Stimulated activated CD8-positive, alpha-beta memory T cell treated with anti-CD3 and anti-CD28 coated beads, Interleukin-12 subunit alpha, Interleukin-12 subunit beta, amount 100 ng/mL, for 4 hours (primary cell): Measurements from ENCODE around the gene TFF3.
"Not testable (repeated sequence)": the region's sequence is repeated elsewhere in the genome, so short reads cannot be mapped to it uniquely, and the experiment has no call there.

Source experiments
- DNase-seq: peaks from one replicate; pipeline ENCODE4 v3.0.0-alpha.2; 2020; ENCODE audit warnings: low read depth

TFF3 gene

GRCh38 chr21:42304556-42305454 is 10.4 kb downstream of the TFF3 start:
- DNase-seq, result no peak

GRCh38 chr21:42303443-42303842 is 11.8 kb downstream of the TFF3 start:
- DNase-seq, result no peak

DNA sequence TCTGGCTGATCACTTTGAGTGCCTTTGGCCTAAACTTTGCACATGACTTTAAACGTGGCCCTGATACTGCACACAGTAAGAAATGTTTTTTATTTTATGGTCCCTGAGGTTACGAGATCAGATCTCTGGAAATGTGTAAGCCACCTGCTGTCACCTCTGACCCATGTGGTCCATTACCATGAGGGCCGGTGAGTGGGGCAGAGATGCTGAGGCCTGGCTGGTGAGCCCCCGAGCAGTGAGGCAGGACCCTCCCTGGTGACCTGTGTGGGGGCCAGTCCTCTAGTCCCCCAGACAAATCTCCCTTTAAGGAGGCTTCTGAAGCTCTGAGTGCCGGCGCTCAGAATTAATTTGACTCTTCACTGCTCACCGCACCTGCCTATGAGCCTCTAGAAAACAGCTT is 12.4 kb downstream of the TFF3 start:
- DNase-seq, result no peak

DNA sequence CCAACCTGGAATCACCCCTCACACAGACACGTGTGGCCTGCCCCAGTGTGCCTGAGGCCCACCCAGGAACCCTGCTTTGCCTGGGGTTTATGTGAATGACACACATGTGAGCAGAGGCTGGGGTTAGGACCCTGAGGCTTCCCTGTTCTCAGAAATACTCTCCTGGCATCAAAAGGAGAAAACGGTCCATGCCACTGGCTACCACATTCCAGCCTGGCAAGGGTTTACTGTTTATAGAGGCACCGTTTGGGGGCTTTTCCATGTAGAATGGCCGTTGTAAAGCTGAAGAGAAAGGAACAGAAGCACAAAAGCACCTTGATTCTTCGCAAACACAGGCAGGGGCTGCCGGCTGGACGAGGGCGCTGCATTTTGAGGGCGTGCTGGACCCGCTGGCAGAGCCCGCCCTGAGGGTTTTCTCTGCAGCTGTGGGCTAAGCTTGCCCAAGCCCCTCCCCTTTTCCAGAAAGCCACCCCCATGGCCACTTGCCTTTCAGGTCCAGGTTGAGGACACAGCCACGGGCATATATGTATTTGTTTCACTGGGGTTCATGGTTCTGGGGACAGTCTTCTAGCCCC is 13.0 kb downstream of the TFF3 start:
- no peak for DNase-seq

GRCh38 chr21:42301371-42302075 is 13.7 kb downstream of the TFF3 start:
- no peak for DNase-seq

DNA sequence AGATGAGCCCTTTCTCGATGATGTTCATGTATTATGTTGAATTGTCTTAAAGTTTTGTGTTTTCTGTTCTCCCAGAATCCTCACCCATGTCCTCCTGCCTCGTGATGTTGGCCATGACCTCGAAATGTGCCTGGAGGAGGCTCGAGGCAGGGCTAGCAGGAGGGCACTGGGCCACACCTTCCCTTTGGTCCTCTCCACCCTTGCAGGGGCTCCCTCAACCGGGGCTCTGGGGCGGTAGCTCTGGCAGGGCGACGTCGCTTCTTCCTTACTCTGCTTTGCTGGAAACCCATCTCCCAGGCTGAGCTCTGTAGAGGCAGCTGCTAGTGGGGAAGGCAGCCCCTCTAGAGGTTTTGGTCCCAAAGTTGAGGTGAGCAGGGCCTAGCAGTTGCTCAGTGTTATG is 14.3 kb downstream of the TFF3 start:
- no peak for DNase-seq

DNA sequence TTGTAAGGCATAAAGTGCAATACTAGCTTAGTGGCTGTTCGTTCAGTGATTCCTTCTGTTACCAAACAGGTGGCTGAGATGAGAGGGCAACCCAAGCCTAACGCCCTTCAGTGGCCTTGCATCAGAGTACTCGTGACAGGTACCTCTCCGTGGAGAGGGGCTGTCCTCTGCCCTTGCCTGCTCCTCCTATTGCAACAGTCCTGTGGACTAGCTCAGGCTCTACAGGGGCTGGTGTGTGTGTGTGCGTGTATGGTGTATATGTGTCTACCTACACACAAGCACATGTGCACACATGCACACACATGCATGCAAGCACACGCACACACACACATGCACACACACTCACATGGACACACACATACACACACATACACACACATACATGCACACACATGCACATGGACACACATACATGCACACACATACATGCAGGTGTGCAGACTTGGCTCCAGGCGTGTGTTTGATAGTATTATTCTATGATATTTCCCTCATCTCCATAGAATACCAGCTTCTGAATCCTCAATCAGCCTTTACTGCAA is 15.1 kb downstream of the TFF3 start:
- no peak for DNase-seq

DNA sequence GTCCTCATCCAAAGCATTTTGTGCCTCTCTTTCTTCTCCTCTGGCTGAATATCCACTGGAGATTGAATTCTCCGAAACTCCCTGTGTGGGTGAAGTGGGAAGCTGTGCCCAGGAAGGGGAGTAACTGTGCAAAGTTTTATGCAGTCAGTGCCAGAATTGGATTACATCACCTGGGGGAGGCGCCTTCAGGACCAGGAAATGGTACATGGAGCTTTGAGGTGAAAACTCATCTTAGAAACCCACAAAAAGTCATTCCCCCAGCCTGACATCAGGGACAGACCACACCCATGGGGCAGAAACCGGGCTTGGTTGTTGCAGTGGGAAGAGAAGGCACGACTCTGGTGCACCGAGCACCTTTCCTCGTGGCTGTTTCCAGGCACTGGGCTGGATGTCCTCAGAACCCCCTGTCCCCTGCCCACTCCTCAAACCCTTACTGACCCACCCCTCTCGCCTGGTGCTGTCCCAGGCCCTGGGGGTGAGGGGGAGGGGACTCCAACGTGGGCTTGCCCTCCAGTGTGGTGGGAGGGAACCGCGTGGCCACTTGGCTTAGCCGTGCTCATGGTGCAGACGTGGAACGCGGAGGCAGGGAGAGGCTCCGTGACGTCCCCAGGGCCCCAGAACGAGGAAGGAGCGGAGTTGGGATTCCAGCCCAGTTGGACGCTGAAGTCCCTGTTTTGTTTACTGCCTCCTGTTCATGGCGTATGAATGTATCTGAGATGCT is 15.7 kb downstream of the TFF3 start:
- DNase-seq, result no peak

GRCh38 chr21:42298657-42299056 is 16.6 kb downstream of the TFF3 start:
- DNase-seq, result no peak

GRCh38 chr21:42298237-42298636 is 17.0 kb downstream of the TFF3 start:
- DNase-seq, result no peak

- DNase-seq, result no peak
These were observed 17.8 kb downstream of the TFF3 start for GRCh38 chr21:42297377-42297776.

DNA sequence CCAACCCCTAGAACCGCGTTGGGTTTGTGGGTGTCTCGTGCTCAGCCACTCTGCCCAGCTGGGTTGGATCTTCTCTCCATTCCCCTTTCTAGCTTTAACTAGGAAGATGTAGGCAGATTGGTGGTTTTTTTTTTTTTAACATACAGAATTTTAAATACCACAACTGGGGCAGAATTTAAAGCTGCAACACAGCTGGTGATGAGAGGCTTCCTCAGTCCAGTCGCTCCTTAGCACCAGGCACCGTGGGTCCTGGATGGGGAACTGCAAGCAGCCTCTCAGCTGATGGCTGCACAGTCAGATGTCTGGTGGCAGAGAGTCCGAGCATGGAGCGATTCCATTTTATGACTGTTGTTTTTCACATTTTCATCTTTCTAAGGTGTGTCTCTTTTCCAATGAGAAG is 18.7 kb downstream of the TFF3 start:
- DNase-seq, result no peak

- DNase-seq, result no peak
These were observed 19.4 kb downstream of the TFF3 start for GRCh38 chr21:42295845-42296244.

DNA sequence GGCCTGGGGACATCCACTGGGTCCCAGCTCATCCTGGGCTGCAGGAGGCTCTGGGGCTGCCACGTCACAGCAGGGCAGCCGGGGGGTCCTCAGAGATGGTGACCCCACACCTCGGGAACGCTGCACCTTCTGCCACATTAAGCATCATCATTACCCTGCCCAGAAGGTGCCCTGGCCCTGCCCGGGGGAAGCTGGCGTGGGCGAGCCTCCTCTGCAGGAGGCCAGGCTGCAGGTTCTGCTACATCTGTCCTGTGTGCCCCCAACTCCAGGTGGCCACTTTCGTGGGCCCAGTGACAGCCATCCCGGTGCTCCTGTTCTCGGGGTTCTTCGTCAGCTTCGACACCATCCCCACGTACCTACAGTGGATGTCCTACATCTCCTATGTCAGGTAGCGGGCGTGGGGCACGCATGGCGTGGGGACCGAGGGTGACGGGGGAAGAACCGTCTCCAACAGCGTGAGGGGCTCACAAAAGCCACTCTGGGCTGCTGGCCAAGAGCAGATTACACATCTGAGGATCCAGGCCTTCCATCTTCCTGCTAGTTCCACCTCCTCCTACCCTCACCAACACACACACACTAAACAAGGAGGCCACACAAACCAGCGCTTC is 20.8 kb downstream of the TFF3 start:
- no peak for DNase-seq

DNA sequence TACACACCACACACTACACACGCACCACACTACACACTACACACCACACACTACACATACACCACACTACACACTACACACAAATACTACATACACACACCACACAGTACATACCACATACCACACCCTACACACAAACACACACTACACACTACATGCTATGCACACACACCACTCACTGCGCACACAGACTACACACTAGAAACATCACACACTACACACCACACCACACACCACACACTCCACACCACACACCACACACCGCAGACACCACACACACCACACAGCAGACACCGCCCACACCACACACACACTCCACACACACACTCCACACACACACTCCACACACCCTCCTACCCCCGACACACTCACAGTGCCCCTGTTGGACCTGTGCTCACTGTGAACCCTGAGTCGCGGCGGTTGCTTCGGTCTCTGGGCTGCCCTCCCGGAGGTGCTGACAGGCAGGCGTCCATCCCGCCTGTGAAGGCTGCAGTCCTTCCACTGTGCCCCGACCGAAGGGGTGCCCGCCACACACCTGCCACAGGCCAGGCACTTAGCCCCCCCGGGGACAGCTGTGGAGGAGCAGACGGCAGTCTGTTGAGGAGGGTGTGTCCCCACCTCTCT is 21.4 kb downstream of the TFF3 start:
- DNase-seq, result no peak

DNA sequence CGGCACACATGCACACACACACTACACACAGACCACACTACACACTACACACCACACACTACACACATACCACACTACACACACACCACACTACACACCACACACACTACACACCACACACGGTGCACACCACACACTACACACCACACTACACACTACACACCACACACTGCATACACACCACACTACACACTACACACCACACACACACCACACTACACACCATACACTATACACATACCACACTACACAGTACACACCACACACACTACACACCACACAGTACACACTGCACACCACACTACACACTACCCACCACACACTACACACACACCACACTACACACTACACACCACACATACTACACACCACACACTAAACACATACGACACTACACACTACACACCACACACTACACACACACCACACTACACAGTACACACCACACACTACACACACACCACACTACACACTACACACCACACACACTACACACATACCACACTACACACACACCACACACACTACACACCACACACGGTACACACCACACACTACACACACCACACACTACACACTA is 22.6 kb downstream of the TFF3 start:
- DNase-seq, result not testable (repeated sequence)

DNA sequence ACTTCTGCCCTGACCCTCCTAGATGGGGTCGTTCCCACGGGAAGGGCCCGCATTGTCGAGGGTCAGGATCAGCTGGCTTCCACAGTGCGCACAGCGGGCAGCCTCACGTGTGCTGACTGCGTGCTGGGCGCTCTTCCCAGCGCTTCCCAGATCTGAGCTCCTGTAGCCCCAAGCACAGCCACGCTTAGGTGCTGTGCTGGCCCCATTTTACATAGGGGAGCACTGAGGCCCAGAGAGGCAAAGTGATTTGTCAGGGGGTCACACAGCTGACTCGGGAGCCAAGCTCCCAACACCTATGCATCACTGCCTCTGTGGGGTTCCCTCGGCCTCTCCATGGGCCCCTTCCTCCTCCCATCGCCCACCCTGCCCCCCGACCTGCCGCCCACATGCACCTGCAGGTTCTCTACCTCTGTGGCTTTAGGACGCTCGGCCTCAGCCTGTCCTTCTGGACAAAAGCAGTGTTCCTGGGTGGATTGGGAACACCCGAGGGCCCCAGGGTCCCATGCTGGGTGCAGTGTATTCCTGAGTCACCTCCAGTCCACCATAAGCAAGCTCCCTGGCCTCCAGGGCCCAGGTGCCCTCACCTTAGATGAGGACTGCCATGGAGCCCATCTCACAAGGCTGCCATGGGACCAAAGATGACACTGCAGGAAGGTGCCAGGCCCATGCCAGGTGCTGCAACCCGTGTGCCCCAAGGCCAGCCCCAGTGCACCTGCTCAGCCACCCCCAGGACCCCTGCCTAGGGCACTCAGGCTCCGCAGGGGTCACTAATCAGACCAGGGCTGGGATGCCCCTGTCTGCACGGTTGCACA is 23.3 kb downstream of the TFF3 start:
- no peak for DNase-seq

- DNase-seq, result no peak
These were observed 24.0 kb downstream of the TFF3 start for GRCh38 chr21:42291003-42291750.

DNA sequence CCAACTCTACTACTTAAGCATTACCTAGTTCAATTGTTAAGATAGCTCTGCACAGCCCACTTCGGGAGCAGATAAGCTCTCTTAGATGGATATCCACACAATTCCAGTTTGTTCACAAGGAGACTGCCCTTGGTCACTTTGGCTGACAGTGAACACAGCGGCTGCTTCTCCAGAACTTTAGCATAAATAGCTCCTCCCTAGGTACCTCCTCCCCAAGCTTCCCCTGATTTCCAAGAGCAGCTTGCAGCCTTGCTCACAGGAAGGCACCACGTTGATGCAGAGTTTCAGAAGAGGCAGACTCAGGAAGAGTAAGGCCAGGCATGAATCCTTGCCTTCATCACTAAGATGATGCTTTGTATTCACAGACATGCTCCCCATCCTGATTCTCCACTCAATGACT is 24.7 kb downstream of the TFF3 start:
- DNase-seq, result no peak
